ENCODE measurements around the gene NDUFB11.

Gene NDUFB11

DNA sequence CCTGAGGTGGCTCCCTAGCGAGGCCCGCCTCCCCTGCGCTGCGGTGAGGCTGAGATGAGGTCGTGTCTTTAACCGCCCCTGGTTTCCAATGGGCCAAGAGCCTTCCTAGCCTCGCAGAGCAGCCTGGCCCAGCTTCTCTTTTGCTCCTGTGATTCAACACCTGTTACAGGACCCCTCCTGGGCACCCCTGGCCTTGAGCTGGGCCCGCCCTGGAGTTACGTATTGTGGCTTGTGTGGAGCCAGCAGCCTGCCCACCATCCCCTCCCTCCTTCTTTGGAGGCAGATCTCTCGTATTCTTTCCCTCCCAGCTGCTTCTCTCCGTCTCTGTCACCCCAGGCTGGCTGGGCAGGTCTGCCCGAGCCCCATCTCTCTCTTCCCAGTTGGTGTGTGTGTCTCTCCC, 29.9 kb upstream of the NDUFB11 start:
- DNase-seq = no peak

DNA sequence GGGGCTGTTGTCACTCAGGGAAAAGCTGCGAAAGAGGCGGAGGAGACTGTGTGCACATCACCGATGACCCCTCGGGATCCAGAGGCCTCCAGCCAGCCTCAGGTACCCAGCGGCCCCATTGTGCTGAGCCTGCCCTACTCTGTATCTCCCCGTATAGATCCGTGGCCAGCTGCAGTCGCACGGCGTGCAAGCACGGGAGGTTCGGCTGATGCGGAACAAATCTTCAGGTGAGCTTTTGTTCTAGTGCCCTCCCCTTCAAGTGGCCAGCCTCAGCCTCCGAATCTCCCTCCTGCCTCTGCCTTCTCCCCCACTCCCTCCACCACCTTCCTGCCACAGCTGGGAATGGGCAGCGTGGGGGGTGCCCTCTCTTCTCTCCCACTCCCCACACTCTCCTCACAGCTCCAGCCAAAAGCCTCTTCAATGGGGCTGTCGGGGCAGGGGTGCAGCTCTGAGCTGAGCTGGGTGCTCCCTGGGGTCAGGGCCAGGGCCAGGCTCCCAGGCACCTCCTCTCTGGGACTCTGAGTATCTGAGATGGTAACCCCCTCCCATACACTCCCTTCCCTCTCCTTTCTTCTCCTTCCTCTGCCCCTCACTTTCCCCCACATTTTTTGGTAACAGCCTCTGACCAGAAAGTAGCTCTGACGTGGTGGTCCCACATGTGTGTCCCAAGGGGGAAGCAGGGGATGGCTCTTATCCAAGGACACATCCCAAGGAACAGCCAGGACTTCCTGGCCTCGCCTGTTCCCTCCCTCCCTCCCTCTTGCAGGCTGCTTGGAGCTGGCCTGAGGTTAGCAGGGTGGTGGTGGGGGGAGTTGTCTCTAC, 28.7 kb upstream of the NDUFB11 start:
- no peak for DNase-seq

DNA sequence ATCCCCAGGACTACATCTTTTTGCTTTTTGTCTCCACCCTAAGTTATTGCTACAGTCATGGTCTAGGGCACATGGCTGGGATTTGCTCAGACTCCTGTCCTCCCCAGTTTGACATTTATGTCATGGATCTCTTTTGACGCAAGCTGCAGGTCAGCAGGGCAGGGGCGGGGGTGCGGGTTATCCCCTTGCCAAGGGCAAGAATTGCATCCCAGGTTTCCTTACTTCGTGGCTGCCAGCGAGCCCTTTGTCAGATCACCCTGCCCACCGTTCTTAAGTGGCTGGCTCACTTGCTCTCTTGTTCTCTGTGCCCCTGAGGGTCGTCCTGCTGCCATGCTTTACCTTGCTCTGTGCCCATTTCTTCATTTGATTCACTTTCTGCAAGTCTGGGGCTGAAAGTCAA, 28.0 kb upstream of the NDUFB11 start:
- no peak for DNase-seq

DNA sequence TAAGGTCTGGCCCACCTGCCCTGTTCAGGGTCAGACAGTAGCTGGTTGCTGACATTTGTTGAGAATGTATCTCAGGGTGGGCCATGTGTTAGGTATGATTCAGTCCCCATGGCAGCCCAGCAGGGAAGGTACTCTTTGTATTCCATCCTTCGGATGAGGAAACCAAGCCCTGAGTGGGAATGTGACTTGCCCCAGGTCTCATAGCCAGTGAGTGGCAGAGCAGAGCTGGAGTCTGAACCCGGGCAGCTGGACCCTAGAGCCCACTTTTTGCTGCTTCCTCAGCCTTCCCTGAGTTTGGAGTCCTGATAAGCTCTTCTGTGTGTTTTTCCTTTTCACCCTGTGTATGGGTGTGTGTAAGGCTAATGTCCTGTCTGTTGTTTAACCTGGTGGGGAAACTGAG, 27.5 kb upstream of the NDUFB11 start:
- DNase-seq = no peak

DNA sequence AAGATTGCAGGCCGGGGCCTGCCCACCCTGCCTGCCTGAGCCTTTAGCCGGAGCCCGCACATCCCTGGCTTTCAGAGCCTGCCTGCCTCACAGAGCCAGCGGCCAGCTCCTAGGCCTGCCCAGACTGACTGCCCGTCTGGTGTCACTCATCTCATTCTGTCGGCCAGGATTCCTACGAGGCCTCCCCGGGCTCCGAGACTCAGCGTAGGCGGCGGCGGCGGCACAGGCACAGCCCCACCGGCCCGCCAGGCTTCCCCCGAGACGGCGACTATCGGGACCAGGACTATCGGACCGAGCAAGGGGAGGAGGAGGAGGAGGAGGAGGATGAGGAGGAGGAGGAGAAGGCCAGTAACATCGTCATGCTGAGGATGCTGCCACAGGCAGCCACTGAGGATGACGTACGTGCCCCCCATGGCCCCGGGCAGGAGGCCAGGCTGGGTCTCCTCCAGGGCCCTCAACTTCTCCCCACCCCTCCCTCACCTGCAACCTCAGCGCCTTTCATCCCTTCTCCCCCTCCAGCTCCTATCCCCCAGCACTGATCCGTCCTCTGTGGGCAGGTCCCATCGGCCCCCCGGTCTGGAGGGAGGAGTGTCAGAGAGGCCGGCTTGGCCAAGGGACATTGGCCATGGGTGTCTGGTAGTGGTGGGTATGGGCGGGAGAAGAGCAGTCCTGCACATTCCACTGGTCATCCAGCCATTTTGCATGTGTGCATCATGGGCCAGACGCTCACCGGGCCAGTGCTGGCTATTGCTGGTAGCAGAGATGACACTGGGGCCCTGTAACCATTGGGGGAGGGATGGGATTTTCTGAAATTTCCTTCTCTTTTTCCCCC, 26.6 kb upstream of the NDUFB11 start:
- DNase-seq = no peak

DNA sequence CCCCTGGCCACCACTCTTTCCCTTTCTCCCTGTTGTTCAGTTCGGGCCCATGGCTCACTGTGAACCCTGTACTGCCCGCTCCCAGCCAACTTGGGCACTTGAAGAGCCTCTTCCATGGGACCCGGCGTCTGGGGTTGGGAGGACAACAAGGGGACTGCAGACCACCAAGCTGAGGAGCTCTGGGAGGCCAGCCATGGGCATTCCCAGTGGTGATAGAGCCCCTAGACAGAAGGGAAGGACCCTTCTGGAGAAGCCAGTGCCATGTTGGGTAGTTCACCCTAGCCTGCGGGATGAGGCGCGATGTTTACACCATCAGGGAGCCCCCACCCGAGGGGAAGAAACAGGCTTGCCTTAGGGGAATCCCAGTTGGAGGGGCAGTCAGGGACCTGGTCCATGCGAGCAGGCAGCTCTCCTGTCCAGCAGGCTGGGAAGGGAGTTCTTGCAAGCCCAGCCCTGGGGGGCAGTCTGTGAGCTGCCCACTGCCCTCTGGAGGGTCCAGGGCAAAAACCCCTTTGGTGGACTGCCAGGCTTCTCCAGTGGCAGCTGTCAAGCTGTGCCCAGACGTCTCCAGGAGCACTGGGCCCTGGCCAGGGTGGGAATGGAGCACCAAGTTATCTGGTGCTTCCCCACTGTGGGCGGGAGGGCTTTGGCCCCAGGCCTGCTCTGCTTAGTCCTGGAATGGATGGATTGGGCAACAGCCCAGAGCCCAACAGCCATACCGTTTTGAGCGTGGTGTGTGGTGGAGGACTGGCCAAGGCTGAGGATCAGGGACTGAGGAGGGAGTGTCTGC, 25.4 kb upstream of the NDUFB11 start:
- no peak for DNase-seq

DNA sequence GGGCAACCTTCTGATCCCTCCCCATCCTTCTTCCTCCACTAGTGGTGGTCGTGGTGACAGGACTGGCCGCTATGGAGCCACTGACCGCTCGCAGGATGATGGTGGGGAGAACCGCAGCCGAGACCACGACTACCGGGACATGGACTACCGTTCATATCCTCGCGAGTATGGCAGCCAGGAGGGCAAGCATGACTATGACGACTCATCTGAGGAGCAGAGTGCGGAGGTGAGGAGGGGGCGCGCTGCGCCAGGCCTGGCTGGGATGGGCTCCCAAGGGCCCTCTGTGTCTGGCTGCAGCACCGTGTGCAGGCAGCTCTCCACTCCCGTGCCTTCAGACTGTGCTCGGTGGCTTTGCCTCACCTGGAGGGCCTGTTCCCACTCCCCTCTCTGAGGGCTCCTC, 24.8 kb upstream of the NDUFB11 start:
- no peak for DNase-seq

DNA sequence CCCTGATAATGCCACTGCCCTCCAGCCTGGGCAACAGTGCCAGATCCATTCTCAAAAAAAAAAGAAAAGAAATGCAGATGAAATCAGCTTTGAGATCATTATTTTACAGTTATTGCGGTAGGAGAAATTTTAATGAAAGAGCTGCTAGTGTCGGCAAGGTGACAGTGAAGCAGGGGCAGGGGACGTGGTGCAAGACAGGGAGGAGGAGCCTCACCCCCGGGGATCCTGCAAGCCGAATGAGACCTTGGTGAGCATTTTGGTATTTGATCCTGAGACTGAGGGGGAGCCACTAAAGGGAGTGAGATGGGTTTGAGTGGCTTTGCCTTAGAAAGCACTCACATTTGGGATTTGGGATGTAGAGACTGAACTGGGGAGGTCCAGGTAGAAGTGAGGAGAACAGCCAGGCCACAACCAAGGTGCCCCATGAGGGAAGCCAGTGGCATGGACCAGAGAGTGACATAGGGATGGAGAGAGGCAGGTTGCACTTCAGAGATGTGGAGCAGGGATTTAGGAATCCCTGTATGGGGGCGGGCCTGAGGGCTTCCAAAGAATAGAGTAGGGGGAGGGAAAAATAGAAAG, 24.1 kb upstream of the NDUFB11 start:
- no peak for DNase-seq

DNA sequence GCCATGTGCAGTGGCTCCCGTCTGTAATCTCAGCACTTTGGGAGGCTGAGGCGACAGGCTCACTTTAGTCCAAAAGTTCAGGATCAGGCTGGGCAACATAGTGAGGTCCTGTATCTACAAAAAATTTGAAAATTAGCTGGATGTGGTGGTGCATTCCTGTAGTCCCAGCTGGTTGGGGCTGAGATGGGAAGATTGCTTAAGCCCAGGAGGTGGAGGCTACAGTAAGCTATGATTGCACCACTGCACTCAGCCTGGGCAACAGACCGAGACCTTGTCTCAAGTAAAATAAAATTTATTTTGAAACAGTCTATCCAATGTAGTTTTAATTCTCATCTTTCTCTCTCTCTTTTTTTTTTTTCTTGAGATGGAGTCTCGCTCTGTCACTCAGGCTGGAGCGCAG, 21.6 kb upstream of the NDUFB11 start:
- no peak for DNase-seq

DNA sequence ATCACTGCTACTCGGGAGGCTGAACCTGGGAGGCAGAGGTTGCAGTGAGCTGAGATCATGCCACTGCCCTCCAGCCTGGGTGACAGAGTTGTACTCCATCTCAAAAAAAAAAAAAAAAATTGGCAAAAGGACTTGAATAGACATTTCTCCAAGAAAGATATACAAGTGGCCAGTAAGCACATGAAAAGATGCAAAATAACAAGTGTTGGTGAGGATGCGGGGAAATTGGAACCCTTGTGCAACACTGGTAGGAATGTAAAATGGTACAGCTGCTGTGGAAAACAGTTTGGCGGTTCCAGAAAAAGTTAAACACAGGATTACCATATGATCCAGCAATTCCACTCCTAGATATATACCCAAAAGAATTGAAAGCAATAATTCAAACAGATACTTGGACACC, 19.9 kb upstream of the NDUFB11 start:
- DNase-seq = no peak

DNA sequence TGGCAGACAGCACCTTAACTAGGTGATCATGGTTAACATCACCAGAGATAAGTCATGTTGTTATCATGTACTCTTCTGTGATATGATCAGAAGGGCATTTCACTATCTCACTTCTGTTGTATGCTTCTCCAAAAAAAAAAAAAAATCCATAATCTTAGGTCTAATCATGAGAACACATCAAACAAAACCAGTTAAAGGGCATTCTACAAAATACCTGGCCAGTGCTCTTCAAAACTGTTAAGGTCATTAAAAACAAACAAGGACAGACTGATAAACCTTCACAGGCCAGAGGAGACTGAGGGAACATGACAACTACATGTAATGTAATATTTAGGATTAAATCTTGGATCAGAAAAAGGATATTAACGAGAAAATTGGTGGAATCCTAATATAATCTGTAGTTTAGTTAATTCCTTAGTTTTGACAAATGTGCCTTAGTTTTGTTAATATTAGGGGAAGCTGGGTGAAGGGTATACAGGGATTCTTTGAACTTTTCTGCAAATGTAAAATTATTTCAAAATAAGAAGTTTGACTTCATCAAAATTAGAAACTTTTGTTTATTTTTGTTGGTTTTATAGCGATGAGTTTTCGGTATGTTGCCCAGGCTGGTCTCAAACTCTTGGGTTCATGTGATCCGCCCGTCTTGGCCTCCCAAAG, 18.6 kb upstream of the NDUFB11 start:
- no peak for DNase-seq

DNA sequence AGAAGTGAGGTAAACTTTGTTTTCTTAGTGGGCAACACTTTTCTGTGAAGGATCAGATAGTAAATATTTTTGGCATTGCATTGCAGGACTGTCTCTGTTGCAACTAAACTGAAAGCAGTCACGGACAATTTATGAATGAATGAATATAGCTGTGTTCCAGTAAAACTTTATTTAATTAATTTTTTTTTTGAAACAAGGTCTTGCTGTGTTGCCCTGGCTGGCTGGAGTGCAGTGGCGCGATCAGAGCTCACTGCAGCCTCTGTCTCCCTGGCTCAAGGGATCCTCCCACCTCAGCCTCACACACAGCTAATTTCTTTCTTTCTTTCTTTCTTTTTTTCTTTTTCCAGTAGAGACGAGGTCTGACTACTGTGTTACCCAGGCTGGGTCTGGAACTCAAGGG, 16.3 kb upstream of the NDUFB11 start:
- no peak for DNase-seq

DNA sequence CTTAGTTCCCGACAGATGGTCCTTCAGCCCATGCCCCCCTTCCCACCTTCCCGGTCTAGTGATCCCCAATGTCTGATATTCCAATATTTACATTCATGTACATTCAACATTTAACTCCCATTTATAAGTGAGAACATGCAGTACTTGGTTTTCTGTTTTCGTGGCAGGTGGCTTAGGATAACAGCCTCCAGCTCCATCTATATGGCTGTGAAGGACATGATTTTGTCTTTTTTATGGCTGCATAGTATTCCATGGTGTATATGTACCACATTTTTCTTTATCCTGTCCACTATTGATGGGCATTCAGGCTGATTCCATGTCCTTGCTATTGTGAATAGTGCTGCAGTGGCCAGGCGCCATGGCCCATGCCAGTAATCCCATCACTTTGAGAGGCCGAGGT, 14.3 kb upstream of the NDUFB11 start:
- DNase-seq = no peak

DNA sequence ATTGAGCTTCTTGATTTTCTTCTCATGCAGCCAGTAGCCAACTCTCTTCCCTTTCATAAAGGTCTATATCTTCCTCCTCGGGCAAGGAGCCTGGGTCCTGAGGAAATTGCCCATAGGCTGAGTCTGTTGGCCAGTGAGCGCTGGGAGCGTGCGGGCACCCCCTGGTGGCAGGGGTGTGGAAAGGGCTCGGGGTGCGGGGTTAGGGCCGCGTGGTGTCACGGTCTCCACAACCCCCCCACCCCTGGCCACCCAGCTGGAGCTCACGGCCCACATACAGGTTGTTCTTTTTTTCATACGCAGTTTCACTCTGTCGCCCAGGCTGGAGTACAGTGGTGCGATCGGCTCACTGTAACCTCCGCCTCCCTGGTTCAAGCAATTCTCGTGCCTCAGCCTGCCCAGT, 13.6 kb upstream of the NDUFB11 start:
- DNase-seq = no peak

DNA sequence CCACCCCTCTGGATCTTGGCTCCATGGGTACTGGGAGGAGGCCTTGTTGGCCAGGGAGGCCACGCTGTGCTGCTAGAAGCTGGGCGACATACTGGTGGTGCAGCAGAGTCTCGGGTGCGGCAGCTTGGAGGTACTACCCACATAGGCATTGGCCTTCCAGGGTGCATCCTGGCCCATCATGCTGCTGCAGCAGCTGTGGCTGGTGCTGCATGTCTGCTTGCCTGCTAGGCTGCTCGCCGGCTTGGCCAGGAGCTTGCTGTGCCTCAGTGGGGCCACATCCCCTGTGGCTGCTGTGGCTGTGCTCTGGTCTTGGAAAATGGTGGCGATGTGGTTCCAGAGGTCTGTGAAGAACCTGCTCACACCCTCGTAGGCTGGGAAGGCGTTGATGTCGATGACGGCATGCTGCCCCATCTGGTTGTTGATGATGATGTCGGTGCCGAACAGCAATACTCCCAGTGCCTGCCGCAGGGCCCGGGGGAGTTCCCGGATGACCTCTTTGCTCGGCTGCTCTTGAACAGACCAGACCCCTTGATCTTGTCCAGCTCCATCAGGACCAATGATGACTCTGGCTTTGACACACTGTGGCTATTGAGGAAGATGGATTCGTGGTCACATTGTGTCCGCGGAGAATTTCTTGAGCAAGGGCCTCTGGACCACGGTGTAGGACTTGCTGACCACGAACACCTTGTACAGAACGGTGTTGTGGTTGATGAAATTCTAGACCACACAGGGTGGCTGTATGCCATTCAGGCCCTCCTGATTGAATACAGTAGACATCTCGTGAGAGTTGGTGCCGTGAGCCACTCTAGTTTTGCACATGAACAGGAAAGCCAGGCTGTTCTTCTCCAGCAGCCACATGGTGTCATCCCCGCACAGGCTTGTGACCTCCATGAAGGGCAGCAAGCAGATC, 12.4 kb upstream of the NDUFB11 start:
- no peak for DNase-seq

DNA sequence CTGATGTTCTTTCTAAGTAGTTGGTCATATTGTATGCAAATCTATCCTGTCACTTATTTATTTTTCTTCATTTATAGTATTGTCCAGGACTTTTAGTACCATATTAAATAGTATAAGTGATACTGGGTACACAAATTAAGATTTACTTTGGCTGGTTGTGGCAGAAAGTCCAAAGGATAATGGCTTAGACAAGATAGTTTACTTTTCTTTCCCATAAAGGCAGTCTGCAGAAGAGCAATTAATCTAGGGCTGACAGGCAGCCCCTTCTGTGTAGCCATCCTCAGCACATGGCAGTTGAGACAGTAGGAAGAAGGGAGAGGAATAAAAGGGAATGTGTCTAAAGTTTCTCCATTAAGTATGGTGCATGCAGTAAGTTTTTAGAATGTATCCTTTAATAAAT, 6.9 kb upstream of the NDUFB11 start:
- DNase-seq = no peak

DNA sequence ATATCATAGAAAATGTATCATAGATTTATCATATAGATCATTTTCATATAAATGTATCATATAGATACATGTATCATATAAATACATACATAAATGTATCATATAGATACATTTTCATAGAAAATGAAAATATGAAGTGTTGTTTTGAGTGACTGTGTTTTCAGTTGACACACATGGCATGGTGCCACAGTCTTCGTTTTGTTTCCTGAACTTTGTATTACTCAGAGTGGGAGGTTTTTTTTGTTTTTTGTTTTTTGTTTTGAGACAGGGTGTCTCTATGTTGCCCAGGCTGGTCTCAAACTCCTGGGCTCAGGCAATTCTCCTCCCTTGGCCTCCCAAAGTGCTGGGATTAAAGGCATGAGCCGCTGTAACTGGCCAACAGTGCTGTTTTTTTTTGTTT, 4.4 kb upstream of the NDUFB11 start:
- no peak for DNase-seq

DNA sequence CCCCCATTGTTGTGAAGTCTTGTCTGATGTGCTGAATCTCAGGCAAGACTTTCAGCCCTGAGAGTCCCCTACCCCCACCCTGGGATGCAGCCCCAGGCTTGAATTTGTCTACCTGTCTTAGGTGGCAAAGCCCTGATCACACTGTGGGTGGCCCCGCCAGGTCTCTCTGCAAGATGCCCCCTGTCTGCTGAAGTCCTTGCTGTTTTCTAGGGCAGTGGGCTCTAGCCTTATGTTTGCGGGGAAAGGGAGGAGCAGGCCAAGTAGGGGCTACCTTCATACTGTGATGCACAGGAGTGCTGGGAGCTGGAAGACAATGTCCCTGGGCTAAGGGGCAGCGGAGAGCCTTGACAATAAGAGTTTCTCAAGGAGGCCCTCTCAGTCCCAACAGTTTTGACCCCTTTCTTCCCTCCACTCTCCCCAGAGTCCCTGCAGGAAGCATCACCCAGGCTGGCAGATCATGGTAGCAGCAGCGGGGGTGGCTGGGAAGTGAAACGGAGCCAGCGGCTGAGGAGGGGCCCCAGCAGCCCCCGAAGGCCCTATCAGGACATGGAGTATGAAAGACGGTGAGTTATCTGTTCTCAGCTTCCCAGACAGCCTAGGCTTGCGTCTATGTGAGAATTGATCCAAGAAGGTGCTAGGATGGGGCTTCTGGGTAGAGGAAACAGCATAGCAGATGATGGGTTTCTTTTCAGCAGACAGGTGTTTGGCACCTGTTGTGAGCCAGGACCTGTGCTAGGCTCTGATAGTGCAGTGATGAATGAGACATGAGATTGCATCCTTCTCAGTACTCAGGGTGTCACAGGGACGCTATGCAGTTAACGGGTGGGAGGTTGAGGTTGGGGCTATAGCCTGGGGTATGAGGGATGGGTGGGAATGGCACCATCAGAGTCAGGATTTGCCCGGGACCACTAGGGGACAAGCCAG, 2.7 kb upstream of the NDUFB11 start:
- DNase-seq = no peak

DNA sequence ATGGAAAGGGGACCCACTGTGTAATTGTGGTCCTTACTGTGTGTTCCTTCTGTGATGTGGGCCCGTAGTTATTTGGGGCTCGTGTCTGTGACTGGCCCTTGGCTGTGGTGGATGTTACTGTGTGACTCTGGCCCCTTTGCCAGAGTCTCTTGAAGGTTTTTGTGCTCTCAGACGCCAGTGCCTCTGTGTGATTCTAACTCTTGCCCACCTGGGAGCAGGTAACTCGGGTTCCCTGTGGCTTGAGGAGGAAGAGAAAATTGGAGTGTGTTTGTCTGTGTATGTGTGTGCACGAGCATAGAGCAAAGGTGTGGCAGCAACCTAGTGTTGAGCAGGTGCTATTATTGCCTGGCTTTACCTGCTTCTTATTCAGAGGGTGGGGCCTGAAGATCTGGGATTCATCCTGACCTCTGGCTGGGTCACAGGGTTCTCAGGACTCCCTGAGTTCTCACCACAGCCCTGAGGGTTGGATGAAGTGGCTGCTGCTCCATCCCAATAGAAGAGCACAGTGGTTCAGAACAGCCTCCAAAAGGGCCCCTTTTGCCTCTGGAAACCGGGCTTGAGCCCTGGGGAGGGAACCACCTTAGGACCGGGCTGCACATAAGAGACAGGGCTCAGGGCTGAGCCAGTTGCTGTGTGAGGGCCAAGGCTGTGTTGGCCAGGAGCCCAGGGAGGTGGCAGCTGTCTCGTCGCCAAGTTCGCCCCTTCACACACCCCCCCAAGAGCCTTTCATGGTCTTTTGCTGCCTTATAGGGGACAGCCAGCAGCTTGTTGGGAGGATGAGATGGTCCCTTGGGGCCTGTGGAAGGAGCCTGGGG, 1.8 kb upstream of the NDUFB11 start:
- DNase-seq = no peak

Data from activated CD4-positive, alpha-beta T cell treated with anti-CD3 and anti-CD28 coated beads for 4 hours (primary cell).